IMR-90 (cell line): ENCODE results near the gene PRCP. TPM values are rescaled to one million over a fixed set of nuclear protein-coding genes. Genes with fewer than 3 reads are reported as not detected.

ENCODE experiments used
- ATAC-seq: fragments of 200-7000 bp; cut with Tn5 transposase; 2 replicates; pipeline ENCODE4 v1.9.1; 2020; ENCODE audit warnings: low read depth, mild to moderate bottlenecking, moderate library complexity
- BruUV-seq: library from RNA; stranded (reverse); fragments of 400-500 nt; replicated peaks from 2 replicates; lab custom pipeline; 2021; lab: Mats Ljungman, UMichigan
- CTCF ChIA-PET: fragments of 300-600 bp; formaldehyde crosslinking; extraction: SDS; loops from one replicate; lab custom pipeline; 2021; ENCODE audit warnings: antibody characterized with exemption; lab: Yijun Ruan, JAX
- POLR2A ChIA-PET: fragments of 300-600 bp; sonication (Branson Sonifier 250); formaldehyde crosslinking; loops from one replicate; lab custom pipeline; 2022; ENCODE audit warnings: antibody characterized with exemption; ENCODE audit not compliant: unreplicated experiment; lab: Charles Lee
- DNase-seq: peaks from one replicate; pipeline ENCODE4 v3.0.0; 2013
- H2AFZ ChIP-seq: replicated peaks from 2 replicates; pipeline ENCODE3; 2013; ENCODE audit warnings: low read length, mild to moderate bottlenecking; ENCODE audit not compliant: poor library complexity
- H2AK5ac ChIP-seq: 2 replicates; pipeline ENCODE4 v1.6.1; 2013; ENCODE audit warnings: low read depth, low read length, inconsistent platforms
- H2AK9ac ChIP-seq: replicated peaks from 2 replicates; pipeline ENCODE3; 2013; ENCODE audit warnings: mild to moderate bottlenecking, low read depth, low read length, moderate library complexity; ENCODE audit not compliant: poor library complexity
- H2BK120ac ChIP-seq: 2 replicates; pipeline ENCODE4 v1.6.1; 2013; ENCODE audit warnings: low read depth, low read length, inconsistent platforms
- H2BK15ac ChIP-seq: 3 replicates; pipeline ENCODE4 v1.6.1; 2013; ENCODE audit warnings: low read depth, low read length, inconsistent platforms
- H2BK20ac ChIP-seq: 2 replicates; pipeline ENCODE4 v1.6.1; 2013; ENCODE audit warnings: low read depth, mild to moderate bottlenecking, inconsistent platforms, low read length, moderate library complexity
- H2BK5ac ChIP-seq: 2 replicates; pipeline ENCODE4 v1.6.1; 2013; ENCODE audit warnings: mild to moderate bottlenecking, low read depth, low read length, inconsistent platforms; ENCODE audit not compliant: poor library complexity, severe bottlenecking
- H3K14ac ChIP-seq: replicated peaks from 2 replicates; pipeline ENCODE4 v1.6.1; 2013; ENCODE audit warnings: low read depth, low read length, inconsistent platforms
- H3K18ac ChIP-seq: 2 replicates; pipeline ENCODE4 v1.6.1; 2013; ENCODE audit warnings: low read depth, low read length, control low read depth
- H3K23ac ChIP-seq: 2 replicates; pipeline ENCODE4 v1.6.1; 2013; ENCODE audit warnings: low read depth, low read length, inconsistent platforms
- H3K27ac ChIP-seq: 2 replicates; pipeline ENCODE4 v1.5.1; 2013; ENCODE audit warnings: mild to moderate bottlenecking, control low read depth, low read length; ENCODE audit not compliant: insufficient read depth
- H3K27me3 ChIP-seq: 2 replicates; pipeline ENCODE4 v1.6.1; 2013; ENCODE audit warnings: low read length; ENCODE audit not compliant: control insufficient read depth, insufficient read depth
- H3K36me3 ChIP-seq: 2 replicates; pipeline ENCODE4 v1.6.1; 2013; ENCODE audit warnings: low read length, mixed read lengths; ENCODE audit not compliant: control insufficient read depth, insufficient read depth
- H3K4ac ChIP-seq: 2 replicates; pipeline ENCODE4 v1.6.1; 2013; ENCODE audit warnings: low read depth, low read length, inconsistent platforms
- H3K4me1 ChIP-seq: 2 replicates; pipeline ENCODE4 v1.6.1; 2013; ENCODE audit warnings: low read length, mixed read lengths; ENCODE audit not compliant: control insufficient read depth, insufficient read depth
- H3K4me2 ChIP-seq: 2 replicates; pipeline ENCODE4 v1.6.1; 2013; ENCODE audit warnings: low read depth, mild to moderate bottlenecking, control low read depth, low read length, moderate library complexity
- H3K4me3 ChIP-seq: 2 replicates; pipeline ENCODE4 v1.5.1; 2013; ENCODE audit warnings: low read depth, mild to moderate bottlenecking, control low read depth, low read length, moderate library complexity; ENCODE audit not compliant: insufficient read depth
- H3K56ac ChIP-seq: 2 replicates; pipeline ENCODE4 v1.6.1; 2013; ENCODE audit warnings: low read length, inconsistent platforms; ENCODE audit not compliant: insufficient read depth; ENCODE audit errors: extremely low read depth
- H3K79me1 ChIP-seq, 2 experiments: 2 replicates each; pipeline ENCODE4 v1.6.1; 2013; ENCODE audit warnings: low read length in 2 of 2, inconsistent platforms in 1 of 2, low read depth in 1 of 2
- H3K9ac ChIP-seq: 2 replicates; pipeline ENCODE4 v1.6.1; 2013; ENCODE audit warnings: low read depth, low read length, control low read depth
- H3K9me1 ChIP-seq: 2 replicates; pipeline ENCODE4 v1.6.1; 2013; ENCODE audit warnings: low read length, inconsistent platforms; ENCODE audit not compliant: insufficient read depth
- H3K9me3 ChIP-seq: 2 replicates; pipeline ENCODE4 v1.6.1; 2013; ENCODE audit warnings: low read length; ENCODE audit not compliant: control insufficient read depth, insufficient read depth
- H4K20me1 ChIP-seq: 2 replicates; pipeline ENCODE4 v1.6.1; 2013; ENCODE audit warnings: low read length, inconsistent platforms; ENCODE audit not compliant: insufficient read depth
- H4K5ac ChIP-seq: 2 replicates; pipeline ENCODE4 v1.6.1; 2013; ENCODE audit warnings: mild to moderate bottlenecking, low read depth, low read length, control low read depth
- H4K8ac ChIP-seq, 2 experiments: 2 replicates each; pipeline ENCODE4 v1.6.1; 2013; ENCODE audit warnings: low read depth in 2 of 2, low read length in 2 of 2, control low read depth in 1 of 2, inconsistent platforms in 1 of 2
- H4K91ac ChIP-seq: 2 replicates; pipeline ENCODE4 v1.6.1; 2013; ENCODE audit warnings: low read depth, low read length, inconsistent platforms; ENCODE audit not compliant: insufficient read depth
- BHLHE40 ChIP-seq: fragments of 150-350 bp; IDR thresholded peaks from 2 replicates; pipeline ENCODE4 v1.6.1; 2016; ENCODE audit warnings: mild to moderate bottlenecking, low read depth, low read length
- CEBPB ChIP-seq: IDR thresholded peaks from 2 replicates; pipeline ENCODE4 v1.6.1; 2012; ENCODE audit warnings: low read depth, low read length, improper control_type of control experiment
- MAFK ChIP-seq: IDR thresholded peaks from 2 replicates; pipeline ENCODE4 v1.6.1; 2012; ENCODE audit warnings: low read depth, low read length, improper control_type of control experiment
- MAZ ChIP-seq: IDR thresholded peaks from 2 replicates; pipeline ENCODE4 v1.6.1; 2012; ENCODE audit warnings: low read depth, mild to moderate bottlenecking, low read length, improper control_type of control experiment, moderate library complexity, borderline replicate concordance
- POLR2A ChIP-seq: IDR thresholded peaks from 2 replicates; pipeline ENCODE4 v1.6.1; 2012; ENCODE audit warnings: mild to moderate bottlenecking, low read depth, low read length
- RFX5 ChIP-seq: IDR thresholded peaks from 2 replicates; pipeline ENCODE4 v1.8.0; 2012; ENCODE audit warnings: low read depth, mild to moderate bottlenecking, low read length, moderate library complexity
- WGBS, 2 experiments: methylation state at CpG; one replicate each; pipeline versions ENCODE4 v1.1.5 to v1.1.7; 2013; ENCODE audit warnings: missing lambda C conversion rate in 2 of 2; ENCODE audit not compliant: insufficient read length in 1 of 2; ENCODE audit errors: extremely low coverage in 2 of 2; 5-methylcytosine and 5-hydroxymethylcytosine counted together
- dilution Hi-C: fragments of 300-500 bp; cut with HindIII; formaldehyde crosslinking; loops from one replicate; pipeline ENCODE4 v1.14.3; 2018; ENCODE audit warnings: low sequenced_read_pairs; ENCODE audit not compliant: unreplicated experiment
- in situ Hi-C: fragments of 300-500 bp; cut with MboI; formaldehyde crosslinking; loops from 3 replicates; pipeline ENCODE4 v1.14.3; 2019; ENCODE audit warnings: low sequenced_read_pairs, inconsistent platforms, mixed read lengths
- intact Hi-C: fragments of 100-400 bp; cut with micrococcal nuclease; formaldehyde crosslinking; loops from 2 replicates; pipeline ENCODE4 v1.10.0; 2022
- polyA plus RNA-seq, 3 experiments: library from polyadenylated mRNA; depleted of rRNA; stranded (reverse); fragments of >200 nt; gene quantifications; 2 replicates each; pipeline ENCODE4 v1.2.3, GENCODE V29; 2012; ENCODE audit warnings: low replicate concordance in 1 of 3
- total RNA-seq: library from RNA; depleted of rRNA; stranded (reverse); fragments of >200 nt; gene quantifications from 2 replicates; pipeline ENCODE4 v1.2.3, GENCODE V29; 2012
- TF ChIP-seq, protein P1 (sequence below): fragments of 150-350 bp; IDR thresholded peaks from 2 replicates; pipeline ENCODE4 v1.6.1; 2016; ENCODE audit warnings: low read depth, mild to moderate bottlenecking, low read length, moderate library complexity, borderline replicate concordance

Gene PRCP
- total and polyA plus RNA-seq, 2 of the 4 experiments (the other 2 are of a cell fraction), result 31.7 to 64.9 TPM

DNA sequence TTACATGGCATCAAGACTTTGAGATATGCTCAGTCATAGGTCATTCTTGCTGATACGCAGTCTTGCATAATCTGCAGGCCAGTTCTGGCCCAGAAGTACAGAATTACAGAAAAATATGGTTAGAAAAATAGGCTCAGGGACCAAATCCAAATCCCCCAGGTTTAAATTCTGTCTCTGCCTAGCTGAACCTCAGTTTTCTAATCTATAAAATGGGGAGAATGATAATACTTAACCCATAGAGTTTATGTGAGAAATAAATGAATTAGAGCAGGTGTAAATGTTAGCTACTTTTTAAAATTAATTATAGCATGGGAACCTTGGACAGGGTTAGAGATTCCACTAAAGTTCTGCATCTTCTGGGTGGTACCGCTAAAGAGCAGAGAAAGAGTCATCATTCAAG, 114.2 kb downstream of the PRCP start:
- H3K18ac ChIP-seq, result no peak overlapping the region
- H4K8ac ChIP-seq, result no peak overlapping the region
- H2AK9ac ChIP-seq, result no peak overlapping the region
- no peak overlapping the region for H3K4me2 ChIP-seq
- ATAC-seq (no peak), DNase-seq (no peak)
- no peak overlapping the region for H2BK5ac ChIP-seq
- no peak for TF ChIP-seq POLR2A
- TF ChIP-seq BHLHE40, result no peak
- no peak for TF ChIP-seq MAZ
- TF ChIP-seq CEBPB, result no peak
- no peak for TF ChIP-seq MAFK
- TF ChIP-seq RFX5, result no peak
- TF ChIP-seq, protein P1, sequence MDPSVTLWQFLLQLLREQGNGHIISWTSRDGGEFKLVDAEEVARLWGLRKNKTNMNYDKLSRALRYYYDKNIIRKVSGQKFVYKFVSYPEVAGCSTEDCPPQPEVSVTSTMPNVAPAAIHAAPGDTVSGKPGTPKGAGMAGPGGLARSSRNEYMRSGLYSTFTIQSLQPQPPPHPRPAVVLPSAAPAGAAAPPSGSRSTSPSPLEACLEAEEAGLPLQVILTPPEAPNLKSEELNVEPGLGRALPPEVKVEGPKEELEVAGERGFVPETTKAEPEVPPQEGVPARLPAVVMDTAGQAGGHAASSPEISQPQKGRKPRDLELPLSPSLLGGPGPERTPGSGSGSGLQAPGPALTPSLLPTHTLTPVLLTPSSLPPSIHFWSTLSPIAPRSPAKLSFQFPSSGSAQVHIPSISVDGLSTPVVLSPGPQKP, result no peak
- H3K23ac ChIP-seq, result no peak overlapping the region
- H2BK20ac ChIP-seq, result no peak overlapping the region
- H4K5ac ChIP-seq, result no peak overlapping the region
- H3K27ac ChIP-seq, result no peak overlapping the region
- H4K20me1 ChIP-seq, result no peaks in the 10 kb centered on the region
- intact Hi-C loops, result no loop called here
- H3K4me1 ChIP-seq, result no peaks in the 10 kb centered on the region
- H3K9me3 ChIP-seq, result no peaks in the 10 kb centered on the region
- in situ Hi-C loops, result no loop called here
- POLR2A ChIA-PET, result no interaction called here
- H2AK5ac ChIP-seq, result no peak overlapping the region
- no peak overlapping the region for H2BK15ac ChIP-seq
- BruUV-seq, result no TSS peak
- no peaks in the 10 kb centered on the region for H3K79me1 ChIP-seq
- no peak overlapping the region for H3K4me3 ChIP-seq
- H3K27me3 ChIP-seq, result peaks cover 4% of the 10 kb centered on the region; the same call in 1 of the 2 replicates
- H2BK120ac ChIP-seq, result no peak overlapping the region
- no peak overlapping the region for H4K91ac ChIP-seq
- no peak overlapping the region for H3K14ac ChIP-seq
- H3K4ac ChIP-seq, result no peak overlapping the region
- no peak overlapping the region for H3K9ac ChIP-seq
- H3K36me3 ChIP-seq, result no peaks in the 10 kb centered on the region
- no CpG with 5 or more reads among the region's 2 CpGs for WGBS, 2 experiments
- no peak overlapping the region for H3K56ac ChIP-seq
- H3K9me1 ChIP-seq, result no peaks in the 10 kb centered on the region
- no peak overlapping the region for H2AFZ ChIP-seq
- CTCF ChIA-PET, result interaction anchor here (0.9 kb wide), 1 partner anchor 31 kb away, joined by 4 read pairs; no protein-coding TSS in a partner anchor
- dilution Hi-C loops, result no loop called here
